TTC549 (cell line): Measurements from ENCODE around the gene DPYD.

Source experiments
- FAIRE-seq: peaks from 2 replicates; lab custom pipeline; 2012; peaks lifted over from hg19 to GRCh38; lab: Jason Lieb, UNC

The DPYD gene

DNA sequence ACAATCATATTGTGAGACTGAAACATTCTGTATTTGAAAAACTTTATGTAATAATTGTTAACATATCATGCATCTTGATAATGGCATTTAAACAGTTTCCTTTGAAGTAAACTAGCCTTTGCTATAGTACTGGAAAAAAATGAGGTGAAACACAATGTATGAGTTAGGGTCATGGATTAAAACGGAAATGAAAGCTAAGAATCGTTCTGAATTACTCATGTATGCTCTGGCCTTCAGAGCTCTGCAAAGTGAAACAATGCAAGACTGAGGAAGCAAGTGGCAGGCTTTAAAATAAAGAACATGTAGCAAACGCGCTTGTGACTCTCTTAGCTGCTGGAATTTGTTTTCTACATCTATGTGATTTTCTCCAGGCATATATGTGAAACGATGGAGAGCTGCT is 317.1 kb downstream of the DPYD start:
- no peak for FAIRE-seq

DNA sequence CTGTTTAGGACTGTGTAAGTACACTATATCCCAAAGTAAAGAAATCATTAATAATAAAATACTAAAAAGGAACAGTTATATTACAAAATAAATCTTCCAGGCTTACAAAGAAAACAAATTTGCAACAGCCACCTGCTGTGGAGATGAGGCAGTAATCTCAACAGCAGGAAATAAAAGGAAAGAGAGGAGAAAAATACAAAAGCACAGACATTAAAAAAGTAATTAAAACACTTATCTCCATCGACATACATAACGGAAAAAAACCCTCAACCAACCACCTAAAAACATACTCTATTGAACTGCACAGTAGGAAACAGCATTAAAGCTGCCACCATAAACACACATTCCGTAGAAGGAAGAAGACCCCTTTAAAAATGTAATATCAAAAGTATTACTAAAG is 317.6 kb downstream of the DPYD start:
- no peak for FAIRE-seq

DNA sequence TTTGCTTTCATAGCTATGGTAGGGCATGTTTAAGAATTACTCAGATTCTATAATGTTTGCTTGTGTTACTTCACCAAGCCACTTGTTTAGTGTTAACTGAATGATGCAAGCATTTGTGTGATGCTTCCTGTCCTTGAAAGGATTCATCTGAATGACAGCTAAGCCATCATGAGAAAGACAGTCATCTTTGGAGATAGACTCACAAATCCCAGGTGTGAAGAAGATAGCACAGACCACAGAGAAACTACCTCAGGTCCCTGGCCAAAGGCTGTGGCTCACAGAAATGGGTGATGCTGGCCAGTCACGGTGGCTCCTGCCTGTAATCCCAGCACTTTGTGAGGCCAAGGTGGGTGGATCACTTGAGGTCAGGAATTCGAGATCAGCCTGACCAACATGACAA is 321.4 kb downstream of the DPYD start:
- no peak for FAIRE-seq

DNA sequence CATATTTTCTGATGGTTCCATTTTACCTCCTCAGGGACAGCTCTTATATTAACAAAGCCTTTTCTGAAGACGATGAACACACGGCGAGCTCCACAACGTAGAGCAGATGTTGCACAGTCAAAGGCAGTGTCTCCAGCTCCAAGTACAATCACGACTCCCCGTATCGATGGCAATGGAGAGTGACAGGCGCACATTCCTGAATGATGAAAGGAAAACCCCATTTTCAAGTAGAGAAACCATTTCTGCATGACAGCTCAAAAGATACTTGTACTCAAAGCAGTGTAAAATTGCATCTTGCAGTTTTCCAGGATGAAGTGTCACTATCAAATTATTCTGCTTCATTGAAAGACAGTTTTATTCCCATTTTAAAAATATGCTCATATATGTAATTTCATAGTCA is 327.6 kb downstream of the DPYD start:
- FAIRE-seq = no peak

DNA sequence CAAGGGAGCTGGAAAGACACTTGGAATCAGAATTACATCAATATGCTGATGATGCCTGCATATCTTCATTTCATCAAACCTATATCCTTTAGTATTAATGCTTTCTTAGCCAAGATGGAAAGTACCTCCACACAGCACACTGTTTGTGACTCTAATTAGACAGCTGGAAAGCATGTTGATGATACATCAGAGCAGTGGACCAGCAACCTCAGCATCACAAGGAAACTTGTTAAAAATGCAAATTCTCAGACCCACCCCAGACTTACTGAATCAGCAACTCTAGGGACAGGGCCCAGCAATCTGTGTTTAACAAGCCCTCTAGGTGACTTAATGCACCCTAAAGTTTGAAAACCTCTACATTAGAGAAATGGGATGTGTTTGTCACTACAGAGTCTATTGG is 332.1 kb downstream of the DPYD start:
- FAIRE-seq = no peak

DNA sequence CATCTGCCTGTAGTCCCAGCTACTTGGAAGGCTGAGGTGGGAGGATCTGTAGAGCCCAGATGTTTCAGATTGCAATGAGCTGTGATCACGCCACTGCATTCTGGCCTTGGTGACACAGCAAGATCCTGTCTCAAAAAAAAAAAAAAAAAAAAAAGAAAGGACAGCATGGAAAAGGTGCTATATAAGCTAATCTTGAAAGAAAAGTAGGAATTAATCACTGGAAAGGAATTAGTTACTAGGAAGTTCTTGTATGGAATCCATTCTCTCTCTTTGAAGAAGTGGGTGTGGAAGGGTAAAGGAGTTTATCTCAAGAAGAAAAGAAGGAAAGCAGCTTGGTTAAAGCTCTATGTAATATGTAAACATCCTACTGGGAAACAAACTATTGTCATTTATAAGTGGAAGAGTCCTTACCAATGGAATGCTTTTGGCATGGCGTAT is 339.2 kb downstream of the DPYD start:
- no peak for FAIRE-seq

DNA sequence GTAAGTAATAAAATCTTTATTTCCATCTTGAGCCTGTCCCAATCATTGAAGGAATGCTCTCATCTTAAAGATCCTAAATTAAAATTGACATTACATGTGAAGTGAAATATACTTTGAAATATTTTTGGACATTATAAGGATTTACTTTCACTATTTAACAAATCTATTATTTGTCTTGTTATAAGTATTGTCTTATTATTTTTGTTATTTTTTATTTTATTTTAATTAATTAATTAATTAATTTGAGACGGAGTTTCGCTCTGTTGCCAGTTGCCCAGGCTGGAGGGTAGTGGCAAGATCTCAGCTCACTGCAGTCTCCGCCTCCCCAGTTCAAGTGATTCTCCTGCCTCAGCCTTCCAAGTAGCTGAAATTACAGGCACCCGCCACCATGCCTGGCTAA is 343.2 kb downstream of the DPYD start:
- FAIRE-seq = no peak

DNA sequence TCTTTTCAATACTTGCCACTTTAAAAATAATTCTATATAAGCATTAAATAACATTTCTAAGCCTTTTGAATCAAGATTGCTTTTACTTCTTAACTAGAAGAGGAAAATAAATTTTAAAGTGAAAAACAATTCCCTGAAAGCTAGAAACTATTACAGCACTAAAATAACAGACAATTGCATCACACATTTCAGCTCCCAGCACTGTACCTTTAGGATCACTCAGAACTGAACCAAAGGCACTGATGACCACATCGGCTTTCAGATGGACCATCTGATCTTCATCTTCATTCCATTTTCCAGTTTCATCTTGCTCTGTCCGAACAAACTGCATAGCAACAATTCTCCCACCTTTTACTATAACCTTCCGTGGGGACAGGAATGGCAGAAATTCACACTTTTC is 347.3 kb downstream of the DPYD start:
- FAIRE-seq = no peak

DNA sequence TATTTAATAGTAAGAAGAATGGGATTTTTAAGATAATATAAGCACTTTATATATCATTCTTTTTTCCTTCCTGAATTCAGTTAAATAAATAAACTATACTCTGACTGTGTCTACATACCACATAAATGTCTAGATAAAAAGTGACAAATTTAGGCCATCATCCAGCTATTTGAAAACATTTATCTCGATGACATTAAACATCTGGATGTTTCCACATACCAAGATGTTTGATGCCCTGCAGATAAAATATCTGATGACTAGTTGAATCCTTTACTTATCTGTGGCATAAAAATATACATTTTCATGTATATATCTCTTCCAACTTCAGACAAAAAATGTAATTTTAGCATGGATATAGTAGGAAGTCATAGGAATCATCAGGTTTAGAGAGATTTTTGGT is 348.3 kb downstream of the DPYD start:
- no peak for FAIRE-seq

DNA sequence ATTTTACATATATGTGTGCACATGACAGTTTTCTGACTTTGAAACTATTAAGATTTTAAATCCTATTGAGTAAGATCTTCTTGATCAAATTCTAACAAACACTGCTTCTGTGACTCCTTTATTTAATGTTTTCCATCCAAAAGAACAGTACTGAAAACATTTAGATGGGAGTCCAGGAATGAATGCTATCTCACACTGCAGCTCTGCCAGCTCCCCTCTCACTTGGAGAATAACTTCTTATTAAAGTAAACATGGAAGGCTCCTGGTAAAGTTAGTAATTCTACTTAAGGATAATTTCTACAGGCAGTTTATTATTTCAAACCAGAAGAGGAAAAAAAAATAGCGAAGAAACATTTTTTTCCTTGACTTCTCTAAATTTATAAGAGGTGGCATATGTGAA is 349.1 kb downstream of the DPYD start:
- FAIRE-seq = no peak

DNA sequence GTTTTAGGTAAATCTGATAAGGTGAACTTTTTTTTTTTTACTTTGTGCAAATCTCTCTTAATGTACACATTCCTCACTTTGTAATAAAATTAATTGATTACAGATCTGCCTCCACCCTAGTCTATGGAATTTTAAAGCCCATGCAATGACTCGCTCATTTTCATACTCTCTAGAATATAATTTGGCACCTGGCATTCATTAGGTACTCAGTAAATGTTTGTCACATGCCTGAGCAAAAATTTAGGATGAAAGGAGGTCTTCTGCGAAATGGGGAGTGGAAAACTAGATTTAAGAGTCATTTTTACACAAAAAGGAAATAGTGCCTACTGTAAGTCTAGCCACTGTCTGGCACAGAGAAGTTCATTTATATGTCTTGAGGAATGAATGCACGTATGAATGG is 350.1 kb downstream of the DPYD start:
- no peak for FAIRE-seq

DNA sequence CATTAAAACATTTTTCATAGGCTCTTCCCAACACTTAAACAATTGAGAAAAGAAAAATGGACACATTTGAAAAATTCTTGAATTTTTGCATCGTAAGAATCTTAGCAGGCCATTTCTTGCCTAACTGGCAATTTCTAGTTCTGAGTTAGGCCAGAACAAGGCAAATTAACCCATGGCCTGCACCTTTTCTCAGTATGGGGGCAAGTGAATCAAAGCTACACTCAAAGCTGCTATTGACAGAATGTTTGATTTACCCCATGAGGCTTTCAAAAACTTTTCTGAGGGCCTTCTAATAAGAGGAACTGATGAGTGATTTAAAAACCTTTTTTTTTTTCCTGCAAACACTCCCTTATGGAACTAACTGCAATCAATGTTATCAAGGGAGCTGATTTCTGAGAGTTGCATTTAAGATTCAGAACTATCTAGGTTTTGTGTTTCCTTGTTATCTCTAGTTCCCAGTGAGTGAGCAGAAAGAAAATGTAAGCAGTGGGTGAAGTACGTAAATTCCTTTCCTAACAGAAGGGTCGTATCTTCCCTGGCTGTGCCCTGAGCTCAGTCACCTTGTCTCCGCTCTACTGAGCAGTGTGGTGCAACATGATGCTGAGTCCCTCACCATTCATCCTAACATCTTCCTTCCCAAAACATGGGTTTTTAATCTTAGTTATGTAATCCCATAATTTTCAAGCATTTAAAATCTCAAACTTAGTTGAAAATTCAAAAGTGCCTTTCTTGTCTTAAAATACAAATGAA is 353.7 kb downstream of the DPYD start:
- FAIRE-seq = no peak

DNA sequence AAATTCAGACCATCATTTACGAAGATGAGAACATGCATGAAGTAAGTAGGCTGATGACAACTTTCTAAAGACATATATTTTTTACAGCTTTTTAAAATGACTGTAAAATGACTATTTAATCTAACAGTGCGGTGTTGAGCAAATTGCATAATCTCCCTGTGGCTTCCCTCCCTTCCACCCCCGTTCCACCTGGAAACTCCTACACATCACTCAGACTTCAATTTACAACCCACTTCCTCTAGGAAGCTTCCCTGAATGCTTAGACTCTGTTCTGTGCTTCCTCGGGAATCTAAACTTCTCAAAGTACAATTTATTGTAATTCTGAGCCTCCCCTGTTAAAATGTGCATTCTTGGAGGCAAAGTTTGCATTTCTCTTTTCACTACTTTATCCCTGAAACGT is 354.9 kb downstream of the DPYD start:
- FAIRE-seq = no peak

DNA sequence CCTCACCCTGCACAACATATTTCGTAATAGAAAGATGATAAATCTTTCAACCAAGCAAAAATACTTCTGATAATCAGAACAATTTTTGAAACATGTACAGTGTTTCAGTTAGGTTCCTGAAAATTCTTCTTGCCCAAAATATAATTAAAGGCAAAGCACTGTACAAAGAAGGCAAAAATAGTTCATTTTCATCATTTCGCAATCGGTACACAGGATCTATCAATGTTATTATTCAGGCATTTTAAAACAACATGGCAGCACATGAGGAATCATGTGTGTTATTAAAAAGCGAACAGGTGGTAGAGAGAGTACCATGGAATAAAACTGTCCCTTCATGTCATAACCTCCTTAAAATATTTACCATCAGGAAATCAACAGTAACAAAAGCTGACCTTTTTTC is 356.9 kb downstream of the DPYD start:
- no peak for FAIRE-seq

DNA sequence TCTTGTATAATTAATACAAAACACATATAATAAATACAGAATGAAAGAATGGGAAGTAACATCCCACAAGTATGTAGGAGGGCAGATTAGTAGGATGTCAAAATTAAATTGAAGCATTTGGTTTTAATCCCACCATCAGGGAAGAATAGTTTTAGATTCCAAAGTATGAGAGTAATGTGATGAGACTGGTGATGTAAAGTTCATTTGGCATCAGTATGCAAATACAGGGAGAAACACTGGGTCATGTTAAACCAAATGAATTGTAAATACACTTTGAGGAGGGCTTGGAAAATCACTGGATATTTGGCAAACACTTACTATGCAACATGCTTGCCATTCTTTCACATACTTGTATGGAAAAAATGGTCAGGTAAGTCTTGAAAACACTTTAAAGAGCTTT is 358.8 kb downstream of the DPYD start:
- FAIRE-seq = no peak

DNA sequence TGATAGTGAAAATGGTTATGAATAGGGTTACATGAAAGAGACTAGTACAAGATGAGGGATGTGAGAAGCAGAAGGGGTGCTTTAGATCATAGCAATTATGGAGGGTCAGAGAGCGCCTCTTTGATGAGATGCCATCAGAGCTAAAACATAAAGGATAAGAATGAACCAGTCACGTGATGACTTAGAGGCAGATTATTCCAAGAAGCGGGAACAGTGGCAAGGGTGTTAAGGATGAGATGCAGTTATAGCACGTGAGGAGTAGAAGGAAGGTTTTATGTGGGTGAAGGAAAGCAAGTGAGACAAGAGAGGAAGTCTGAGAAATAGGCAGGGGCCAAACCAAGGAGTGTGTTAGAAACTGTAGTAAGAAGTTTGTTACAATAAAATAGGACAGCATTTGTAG is 360.1 kb downstream of the DPYD start:
- FAIRE-seq = no peak

DNA sequence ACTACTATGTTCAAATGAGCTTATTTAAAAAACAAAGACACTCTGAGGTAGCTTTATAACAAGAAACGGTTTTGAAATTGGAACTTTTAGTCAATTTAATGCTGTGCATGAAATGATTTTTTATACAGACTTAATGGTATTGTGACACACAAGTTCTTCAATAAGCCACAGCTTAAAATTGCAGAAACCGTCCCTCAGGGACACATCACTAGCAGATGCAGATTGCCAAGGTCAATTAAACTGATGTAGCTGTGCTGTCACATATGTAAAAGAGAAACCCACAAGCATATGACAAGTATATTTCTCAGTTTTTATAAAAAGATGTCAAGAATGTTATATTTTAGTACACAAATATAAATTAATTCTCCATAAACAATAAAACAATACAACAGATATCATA is 366.9 kb downstream of the DPYD start:
- no peak for FAIRE-seq

DNA sequence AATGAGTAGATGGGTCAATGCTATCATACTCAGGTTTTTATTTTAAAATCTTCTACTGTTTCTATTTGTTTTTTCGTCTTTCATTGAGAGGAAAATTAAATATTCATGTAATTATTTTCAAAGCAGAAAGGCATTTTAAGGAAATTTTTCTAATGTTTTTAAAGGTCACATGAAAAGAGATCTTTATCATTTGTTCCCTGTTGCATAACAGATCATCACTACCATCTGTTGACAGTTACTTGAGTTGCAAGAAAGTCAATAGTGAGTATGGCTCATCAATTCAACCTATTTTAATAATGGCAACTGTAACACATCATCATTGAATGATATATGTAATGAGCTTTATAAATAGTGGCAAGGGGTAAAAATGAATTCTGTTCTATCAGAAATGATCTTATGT is 369.7 kb downstream of the DPYD start:
- no peak for FAIRE-seq

DNA sequence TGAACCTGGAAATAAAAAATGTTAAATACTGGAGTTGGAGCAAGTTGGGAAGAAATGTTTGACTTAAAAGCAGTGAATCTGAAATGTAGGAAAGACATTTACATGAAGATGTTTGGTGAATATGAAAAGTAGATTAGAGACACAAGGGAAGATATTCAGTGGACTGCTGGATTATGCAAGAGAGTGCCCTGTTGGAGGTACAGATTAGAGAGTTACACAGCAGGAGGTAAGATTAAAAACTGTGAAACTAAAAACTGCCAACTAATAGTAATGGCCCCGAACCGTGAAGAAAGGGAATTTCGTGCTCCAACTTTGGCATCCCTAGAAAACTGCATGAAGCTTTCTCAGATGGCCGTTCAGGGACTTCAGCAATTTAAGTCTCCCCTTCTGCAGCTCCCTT is 375.4 kb downstream of the DPYD start:
- no peak for FAIRE-seq

DNA sequence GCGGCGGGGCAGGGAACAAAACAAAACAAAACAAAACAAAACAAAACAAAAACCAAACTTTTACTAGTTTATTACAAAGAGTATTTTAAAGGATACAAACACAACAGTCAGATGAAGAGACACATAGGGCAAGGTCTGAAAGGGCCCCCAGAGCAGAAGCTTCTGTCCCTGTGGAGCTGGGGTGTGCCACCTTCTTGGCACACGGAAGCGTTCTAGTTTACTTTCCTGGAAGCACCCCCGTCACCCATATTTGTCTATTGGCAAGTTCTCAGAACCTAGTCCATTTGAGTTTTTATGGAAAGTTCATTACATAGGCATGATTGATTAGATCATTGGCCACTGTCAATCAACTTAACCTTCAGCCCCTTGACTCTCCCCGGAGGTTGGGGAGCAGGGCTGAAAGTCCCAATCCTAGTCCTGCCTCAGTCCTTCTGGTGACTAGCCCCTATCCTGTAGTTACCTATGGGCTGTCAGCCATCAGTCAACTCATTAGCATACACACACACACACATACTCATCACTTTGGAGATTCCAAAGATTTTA is 380.4 kb downstream of the DPYD start:
- no peak for FAIRE-seq

DNA sequence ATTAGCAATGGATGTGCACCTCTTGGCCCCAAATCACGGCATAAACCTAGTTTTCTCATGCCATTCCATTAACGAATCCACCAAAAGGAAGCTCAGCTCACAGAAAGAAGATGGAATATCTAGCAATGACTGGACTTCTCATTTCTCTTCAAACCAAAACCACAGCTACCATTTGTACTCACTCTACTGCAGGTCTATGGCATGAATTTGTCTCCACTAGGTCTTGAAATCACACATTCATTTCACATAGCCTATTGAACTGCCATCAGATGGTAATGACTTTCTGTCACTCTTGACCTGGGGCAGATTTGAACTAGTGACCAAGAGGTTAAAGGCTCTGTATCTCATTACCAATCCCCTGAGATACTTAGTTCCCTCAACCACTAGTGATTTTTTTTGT is 382.7 kb downstream of the DPYD start:
- no peak for FAIRE-seq

DNA sequence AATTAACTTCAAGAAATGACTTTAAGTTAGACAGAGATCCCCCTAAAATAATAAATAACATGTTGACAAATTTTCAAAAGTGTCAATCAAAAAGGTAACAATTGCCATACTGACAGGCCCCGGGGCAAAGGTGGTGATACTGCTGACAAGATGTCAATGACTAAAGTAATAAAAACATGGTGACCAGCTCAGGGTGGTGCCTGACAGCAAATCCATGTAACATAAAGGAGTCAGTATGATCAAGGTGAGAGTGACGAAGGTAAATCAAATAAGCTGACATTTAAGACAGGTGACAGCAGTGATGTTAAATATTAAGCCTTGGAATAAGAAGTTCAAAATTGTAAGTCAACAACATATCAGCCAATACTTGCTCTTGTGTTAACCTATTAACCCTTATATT is 387.5 kb downstream of the DPYD start:
- no peak for FAIRE-seq

DNA sequence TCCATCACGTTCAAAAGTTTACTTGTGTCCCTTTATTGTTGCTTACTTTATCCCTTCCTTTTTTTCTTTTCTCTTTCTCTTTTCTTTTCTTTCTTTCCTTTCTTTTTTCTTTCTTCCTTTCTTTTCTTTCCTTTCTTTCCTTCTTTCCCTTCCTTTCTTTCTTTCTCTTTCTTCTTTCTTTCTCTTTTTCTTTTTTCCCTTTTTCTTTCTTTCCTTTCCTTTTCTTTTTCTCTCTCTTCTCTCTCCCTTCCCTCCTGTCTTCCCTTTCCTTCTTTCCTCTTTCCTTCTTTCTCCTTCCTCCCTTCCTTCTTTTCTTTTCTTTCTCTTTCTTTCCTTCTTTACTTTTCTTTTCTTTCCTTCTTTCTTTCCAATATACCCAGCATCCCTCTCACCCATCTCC is 391.2 kb downstream of the DPYD start:
- no peak for FAIRE-seq

DNA sequence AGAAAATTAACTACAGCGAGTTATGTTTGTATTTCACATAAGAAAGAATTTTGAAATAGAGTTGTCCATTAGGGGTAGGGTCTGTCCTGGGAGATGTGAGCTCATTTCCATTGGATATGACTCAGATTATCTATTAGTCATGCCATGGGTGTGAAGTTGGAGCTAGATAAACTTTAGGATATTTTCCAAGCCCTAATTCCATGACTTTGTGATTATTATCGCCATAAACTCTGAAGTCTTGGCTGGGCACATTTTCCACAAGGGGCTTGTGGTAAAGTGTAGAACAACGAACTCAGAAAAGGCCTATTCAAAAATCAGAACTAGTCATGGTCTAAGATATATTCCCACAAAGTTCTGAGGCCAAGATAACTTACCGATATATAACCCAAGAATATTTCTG is 396.6 kb downstream of the DPYD start:
- no peak for FAIRE-seq

DNA sequence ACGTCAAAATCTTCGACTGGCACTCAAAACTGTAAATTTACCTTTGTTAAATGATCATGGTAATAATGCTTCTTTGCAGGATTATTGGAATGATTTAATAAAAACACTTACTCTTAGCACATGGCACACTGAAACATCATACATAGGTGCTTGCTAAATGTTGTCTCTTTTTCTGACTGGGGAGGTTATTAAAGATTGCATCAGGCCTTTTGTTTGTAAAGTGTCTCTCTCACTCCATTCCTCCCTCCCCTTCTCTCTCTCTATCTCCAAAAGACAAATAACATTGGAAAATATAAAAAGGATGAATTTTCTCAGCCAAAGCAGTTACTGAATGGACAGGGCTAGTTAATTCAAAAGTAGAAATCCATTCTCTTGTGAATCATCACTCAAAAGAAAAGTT is 404.2 kb downstream of the DPYD start:
- no peak for FAIRE-seq
